ENCODE measurements around the gene GRHPR. TPM values are rescaled to one million over a fixed set of nuclear protein-coding genes. Genes with fewer than 3 reads are reported as not detected.

GRHPR gene
- total RNA-seq = 100 to 1,000 TPM in 3 of 4 donors, 10 to 100 TPM in 1; 74.7 to 111 (median 100) TPM
- polyA plus RNA-seq = 100 to 1,000 TPM in 2 of 3 donors, 10 to 100 TPM in 1; 72.2 to 138 (median 105) TPM
- long read RNA-seq, donor 1, full-length matches to known transcripts = 80 of 118 reads
- long read RNA-seq, donor 1, partial matches to known transcripts = 15 of 118 reads
- long read RNA-seq, donor 1, other reads (novel, unspliced or antisense) = 23 of 118 reads
- long read RNA-seq, donor 2, full-length matches to known transcripts = 87 of 111 reads
- long read RNA-seq, donor 2, partial matches to known transcripts = 18 of 111 reads
- long read RNA-seq, donor 2, other reads (novel, unspliced or antisense) = 6 of 111 reads

DNA sequence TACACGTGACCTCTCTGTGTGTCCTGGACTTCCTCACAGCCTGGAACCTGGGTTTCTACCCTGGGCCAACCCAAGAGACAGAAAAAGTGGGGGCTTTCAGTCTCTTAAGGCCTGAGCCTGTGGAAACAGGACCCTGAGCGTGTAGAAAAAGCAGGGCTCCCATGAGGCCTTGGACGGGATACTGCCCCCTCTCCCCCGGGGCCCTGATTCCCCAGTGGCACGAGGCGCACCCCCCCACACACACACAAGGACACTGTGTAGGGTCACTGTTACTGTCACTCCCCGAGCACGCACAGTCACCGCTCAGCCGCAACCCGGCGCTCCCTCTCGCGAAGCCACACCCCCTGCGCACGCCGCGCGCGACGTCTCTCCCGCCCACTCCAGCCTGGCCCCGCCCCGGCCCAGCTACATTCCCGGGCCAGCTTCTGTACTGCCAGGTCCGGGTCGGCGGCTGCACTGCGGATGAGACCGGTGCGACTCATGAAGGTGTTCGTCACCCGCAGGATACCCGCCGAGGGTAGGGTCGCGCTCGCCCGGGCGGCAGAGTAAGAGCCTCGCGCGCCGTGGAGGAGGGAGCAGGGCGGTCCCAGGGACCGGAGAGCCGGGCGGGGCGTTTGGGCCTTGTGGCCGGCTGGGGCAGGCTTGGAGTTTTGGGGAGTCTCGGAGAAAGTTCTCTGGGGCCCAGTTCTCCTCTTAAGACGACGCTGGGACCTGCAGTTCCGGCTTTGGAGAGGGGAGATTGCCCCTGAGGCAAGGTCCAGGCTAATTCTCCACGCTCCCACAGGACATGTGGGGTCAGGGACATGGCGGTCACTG lies at the start of gene GRHPR:
Gene GRHPR, plus strand, starts transcription at position 408 of the 816 bp plus-strand sequence. Its CDS starts 55 bp downstream, at position 463.
- 0 to 1% (median 1%) methylated on average over 55 to 56 of the region's 56 CpGs for WGBS, 3 donors
- Histone ChIP-seq H3K4me3 (peak within 1 kb of the TSS; percentile 83), H3K36me3 (ENCODE audit: insufficient read depth in 1 of 2, low read depth in 1 of 2) (peaks cover 0 to 32% of the 10 kb centered on the region in 2 donors), H3K9me3 (no peaks in the 10 kb centered on the region), H3K4me1 (peaks cover 17% of the 10 kb centered on the region), H3K27ac (peak within 1 kb of the TSS; percentile 93), H3K27me3 (ENCODE audit: insufficient read depth in 3 of 3, low read length in 2 of 3) (no peaks in the 10 kb centered on the region)
- no peak for TF ChIP-seq CTCF (IDR thresholded peaks at IDR 0.05)
- intact Hi-C loops (cut with DNase I) = loop anchor here (5.0 to 10.0 kb wide), 3 partner anchors 40 to 152 kb away; partner anchors contain the start of genes FBXO10 (in 1 of the 2) and ZBTB5 (in 1 of the 2)
- ATAC-seq (peak; percentile 99), DNase-seq (peak; percentile 93 to 97)

DNA sequence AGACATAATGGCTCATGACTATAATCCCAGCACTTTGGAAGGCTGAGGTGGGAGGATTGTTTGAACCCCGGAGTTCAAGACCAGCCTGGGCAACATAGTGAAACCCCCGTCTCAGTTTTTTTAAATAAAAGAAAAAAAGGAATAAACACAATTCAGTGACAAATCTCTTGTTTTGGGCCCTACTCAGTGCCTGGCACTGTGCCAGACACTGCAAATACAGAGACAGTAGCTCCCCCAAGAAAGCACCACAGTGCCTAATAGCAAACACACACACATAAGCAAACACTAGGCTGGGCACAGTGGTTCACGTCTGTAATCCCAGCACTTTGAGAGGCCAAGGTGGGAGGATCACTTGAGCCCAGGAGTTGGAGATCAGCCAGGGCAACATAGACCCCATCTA lies 49.7 kb upstream of the GRHPR start:
- ATAC-seq (no peak), DNase-seq (no peak)
- 86 to 92% (median 89%) methylated on average over 3 of the region's 3 CpGs for WGBS, 3 donors
- Histone ChIP-seq H3K4me3 (no peak overlapping the region), H3K27ac (no peak overlapping the region), H3K27me3 (ENCODE audit: insufficient read depth in 3 of 3, low read length in 2 of 3) (peaks cover 0 to 2% (median 0%) of the 10 kb centered on the region in 3 donors), H3K9me3 (no peaks in the 10 kb centered on the region), H3K36me3 (ENCODE audit: insufficient read depth in 1 of 2, low read depth in 1 of 2) (no peaks in the 10 kb centered on the region), H3K4me1 (no peaks in the 10 kb centered on the region)
- intact Hi-C loops (cut with DNase I) = no loop called here
- TF ChIP-seq CTCF (IDR thresholded peaks at IDR 0.05) = no peak

GRCh38 chr9:37373621-37374020 lies 48.9 kb upstream of the GRHPR start:
- WGBS, 3 donors = 88 to 95% (median 91%) methylated on average over 1 of the region's 1 CpG
- no peak overlapping the region for H3K27ac ChIP-seq

GRCh38 chr9:37374892-37375291 lies 47.6 kb upstream of the GRHPR start:
- Histone ChIP-seq H3K27ac (no peak overlapping the region), H3K9me3 (no peaks in the 10 kb centered on the region), H3K27me3 (ENCODE audit: insufficient read depth in 3 of 3, low read length in 2 of 3) (peaks cover 0 to 2% (median 0%) of the 10 kb centered on the region in 3 donors), H3K4me3 (no peak overlapping the region), H3K36me3 (ENCODE audit: insufficient read depth in 1 of 2, low read depth in 1 of 2) (no peaks in the 10 kb centered on the region), H3K4me1 (no peaks in the 10 kb centered on the region)
- ATAC-seq = no peak
- intact Hi-C loops (cut with DNase I) = loop anchor here in 1 of 2 donors (5.0 kb wide), 1 partner anchor 52 kb away; no protein-coding TSS in a partner anchor
- WGBS, 3 donors = 64 to 76% (median 73%) methylated on average over 6 of the region's 6 CpGs
- DNase-seq = no peak
- no peak for TF ChIP-seq CTCF (IDR thresholded peaks at IDR 0.05)

More at GRCh38 chr9:37373621-37374020, 48.9 kb upstream of the GRHPR start:
- DNase-seq = no peak
- intact Hi-C loops (cut with DNase I) = no loop called here
- Histone ChIP-seq H3K27me3 (ENCODE audit: insufficient read depth in 3 of 3, low read length in 2 of 3) (peaks cover 0 to 2% (median 0%) of the 10 kb centered on the region in 3 donors), H3K4me3 (no peak overlapping the region), H3K4me1 (no peaks in the 10 kb centered on the region), H3K36me3 (ENCODE audit: insufficient read depth in 1 of 2, low read depth in 1 of 2) (no peaks in the 10 kb centered on the region), H3K9me3 (no peaks in the 10 kb centered on the region)
- no peak for ATAC-seq
- no peak for TF ChIP-seq CTCF (IDR thresholded peaks at IDR 0.05)

All from psoas muscle (tissue), 8 donors.